Bone marrow (tissue), 2 donors: ENCODE data around the gene ZHX3.

Experiments
- DNase-seq, 2 donors: peaks; one replicate each; lab custom pipeline; 2025; lab: John Stamatoyannopoulos, UW

The ZHX3 gene

DNA sequence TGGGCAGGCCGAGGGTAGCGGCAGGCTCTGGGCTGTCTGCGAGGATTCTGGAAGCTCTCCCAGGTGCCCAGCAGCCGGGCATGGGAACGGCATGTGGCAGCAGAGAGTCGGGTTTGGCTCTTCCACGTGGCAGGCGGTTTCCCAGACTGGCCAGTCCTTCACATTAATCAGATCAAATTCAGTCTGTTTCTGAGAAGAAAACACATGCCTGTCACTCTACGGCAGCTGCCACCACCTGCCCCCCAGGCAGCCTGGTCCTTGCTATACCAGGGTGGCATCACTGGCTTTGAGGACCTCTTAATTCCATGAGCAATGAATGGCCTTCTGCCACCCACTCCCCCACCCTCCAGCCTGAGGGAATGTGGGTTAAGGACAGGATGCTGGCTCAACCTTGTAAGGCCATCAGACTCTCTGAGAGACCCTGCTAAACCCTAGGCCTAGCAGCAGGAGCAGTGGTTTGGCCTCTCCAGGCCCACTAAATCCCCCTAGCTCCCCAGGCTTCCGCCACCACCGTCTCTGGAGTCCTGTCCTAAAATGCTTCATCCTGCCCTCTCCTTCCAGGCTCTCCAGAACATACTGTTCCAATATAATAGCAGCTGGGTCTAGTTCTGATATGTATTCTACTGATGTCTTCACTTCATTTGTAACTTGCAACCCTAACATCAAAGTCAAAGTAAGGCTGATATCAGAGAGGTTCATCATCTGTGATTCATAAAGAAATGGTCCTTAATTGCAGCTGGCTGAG is 132.3 kb downstream of the ZHX3 start:
- DNase-seq = no peak

DNA sequence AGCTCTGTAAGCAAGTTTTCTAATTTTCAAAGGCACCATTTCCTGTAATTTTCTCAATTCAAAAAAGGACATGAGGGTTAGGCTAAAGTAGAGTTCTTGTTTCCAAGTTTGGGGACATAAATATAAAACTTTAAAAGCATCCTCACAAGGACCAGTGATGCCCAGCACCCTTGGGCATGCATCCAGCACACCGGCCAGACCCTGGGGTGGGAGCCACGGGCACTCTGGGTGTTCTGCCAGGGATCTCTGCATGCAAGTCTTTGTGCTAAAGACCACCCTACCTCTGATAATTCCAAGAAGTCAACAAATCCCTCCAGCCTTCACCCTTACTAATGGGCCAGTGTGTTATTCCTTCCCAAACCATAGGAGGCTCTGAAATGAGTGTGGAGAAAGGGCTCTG is 133.7 kb downstream of the ZHX3 start:
- DNase-seq = no peak

DNA sequence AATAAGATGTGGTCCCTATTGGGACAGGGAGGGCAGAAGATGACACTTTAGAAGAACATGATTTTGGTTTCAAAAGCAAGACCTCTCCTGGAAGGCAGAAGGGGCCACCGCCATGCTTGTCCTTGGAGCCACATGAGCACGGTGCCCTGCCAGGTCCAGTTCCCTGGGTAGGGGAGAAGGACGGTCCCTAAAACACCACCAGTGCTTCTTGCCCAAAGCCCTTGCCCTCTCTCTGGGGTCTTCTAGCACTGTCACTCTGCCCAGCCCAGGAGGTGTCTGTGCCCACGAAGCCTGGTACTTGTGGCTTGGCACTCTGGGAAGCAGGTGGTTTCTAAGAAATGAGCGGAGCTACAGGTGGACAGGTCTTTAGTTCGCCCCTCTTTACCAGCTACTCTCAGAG is 134.1 kb downstream of the ZHX3 start:
- no peak for DNase-seq

DNA sequence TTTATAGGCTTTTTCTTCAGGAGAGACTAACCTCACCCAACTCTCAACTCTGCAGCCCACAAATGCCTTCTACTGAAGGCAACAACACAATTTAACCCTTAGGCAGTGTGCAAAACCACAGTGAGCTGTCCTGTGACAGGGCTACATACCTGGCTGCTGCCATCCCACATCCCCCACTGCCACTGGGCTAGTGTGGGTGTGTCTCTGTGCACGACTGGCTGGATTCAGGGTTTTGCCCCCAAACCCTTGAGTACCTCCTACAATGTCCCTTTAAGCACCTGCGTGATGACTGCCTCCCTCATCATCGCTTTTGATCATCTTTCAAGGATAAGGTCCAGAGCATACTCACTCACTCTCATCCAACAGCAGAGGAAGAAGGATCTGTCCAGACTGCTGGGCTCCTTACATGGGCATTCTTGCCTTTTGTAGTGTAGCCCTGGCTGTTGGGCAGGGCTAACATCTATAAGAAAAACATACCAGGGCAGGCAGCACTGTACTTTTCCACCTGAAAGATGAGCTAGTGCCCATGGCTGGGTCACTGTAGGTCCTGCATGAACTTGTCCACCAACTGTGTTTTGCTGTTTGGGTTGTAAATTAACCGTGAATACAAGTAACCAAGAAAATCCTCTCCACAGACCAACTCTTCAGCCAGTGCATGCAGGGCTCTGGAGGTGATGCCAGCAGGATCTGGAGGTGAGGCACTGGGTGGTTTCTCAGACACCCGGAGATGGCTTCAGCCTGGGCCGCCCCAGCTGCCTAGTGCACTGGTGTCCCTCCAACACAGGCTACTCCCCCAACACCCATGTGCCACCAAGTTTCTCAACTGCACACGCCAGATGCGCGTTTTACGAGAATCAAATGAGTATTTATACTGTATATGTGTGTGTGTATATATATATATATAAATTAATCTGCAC is 135.0 kb downstream of the ZHX3 start:
- DNase-seq = no peak

DNA sequence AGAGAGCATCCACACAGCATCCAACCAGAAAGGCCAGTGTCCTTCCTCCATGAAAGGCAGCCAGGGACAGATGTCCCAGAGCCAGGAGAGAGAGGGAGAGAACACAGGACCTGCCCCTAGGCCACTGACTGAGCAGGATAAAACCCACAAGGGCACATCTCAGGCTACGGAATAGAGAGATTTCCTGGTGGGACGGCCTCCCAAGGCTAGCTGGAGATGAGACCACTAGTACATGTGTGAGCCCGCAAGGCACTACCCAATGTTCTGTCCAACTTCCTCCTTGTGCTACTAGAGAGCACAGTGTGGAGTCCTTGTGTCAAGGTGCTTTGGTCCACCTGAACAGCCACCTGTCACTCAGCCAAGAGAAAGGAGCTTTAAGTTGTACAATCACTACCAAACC is 136.0 kb downstream of the ZHX3 start:
- DNase-seq = no peak

DNA sequence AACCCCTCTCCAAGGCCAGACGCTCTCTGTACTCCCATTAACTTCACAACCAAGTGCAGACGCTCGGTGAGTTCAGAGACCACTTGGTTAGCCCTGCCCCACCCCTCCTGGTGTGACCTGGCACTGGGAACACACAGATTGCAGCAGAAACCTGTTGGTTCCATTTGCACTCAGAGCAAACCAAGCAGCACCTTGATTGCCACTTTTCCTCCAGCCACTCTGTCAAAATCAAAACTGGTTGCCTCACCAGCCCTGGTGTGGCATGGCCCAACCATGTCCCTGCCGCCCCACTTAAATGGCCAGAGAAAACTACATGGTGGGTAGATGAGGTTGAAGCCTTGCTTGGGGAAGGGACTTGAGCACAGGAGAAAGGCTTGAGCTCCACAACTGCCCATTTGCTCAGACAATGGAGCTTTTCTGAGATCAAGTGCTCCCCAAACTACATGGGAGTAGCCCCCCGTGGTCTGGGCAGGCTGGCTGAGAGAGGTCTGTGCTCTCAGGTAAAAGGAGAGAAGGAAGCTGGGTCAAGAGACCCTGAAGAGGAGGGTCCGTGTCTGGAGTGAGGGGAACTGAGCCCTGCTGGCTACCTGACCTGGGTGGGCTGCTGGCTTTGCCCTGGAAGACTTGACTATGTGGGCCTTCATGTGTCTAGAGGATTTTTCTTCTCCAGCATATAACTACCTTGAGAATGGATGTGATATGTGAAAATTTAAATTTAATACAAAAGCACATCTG is 136.8 kb downstream of the ZHX3 start:
- no peak for DNase-seq

DNA sequence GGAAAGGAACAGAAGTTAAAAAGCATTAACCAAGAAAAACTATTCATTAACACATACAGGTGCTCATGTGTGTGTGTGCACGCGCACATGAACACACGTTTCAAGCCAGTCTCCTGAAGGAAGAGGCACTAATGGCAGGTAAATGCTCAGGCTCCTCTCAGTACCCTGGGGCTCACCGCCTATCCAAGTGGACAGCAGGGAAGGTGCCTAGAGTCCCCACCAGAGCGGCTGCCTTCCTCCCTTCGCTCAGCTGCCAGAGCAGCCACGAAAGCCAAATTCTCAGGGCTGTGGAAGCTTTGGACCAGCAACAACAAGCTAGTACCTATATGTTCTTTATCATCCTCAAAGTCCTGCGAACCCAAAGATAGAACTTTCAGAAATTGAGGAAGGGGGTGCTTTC is 137.6 kb downstream of the ZHX3 start:
- no peak for DNase-seq

DNA sequence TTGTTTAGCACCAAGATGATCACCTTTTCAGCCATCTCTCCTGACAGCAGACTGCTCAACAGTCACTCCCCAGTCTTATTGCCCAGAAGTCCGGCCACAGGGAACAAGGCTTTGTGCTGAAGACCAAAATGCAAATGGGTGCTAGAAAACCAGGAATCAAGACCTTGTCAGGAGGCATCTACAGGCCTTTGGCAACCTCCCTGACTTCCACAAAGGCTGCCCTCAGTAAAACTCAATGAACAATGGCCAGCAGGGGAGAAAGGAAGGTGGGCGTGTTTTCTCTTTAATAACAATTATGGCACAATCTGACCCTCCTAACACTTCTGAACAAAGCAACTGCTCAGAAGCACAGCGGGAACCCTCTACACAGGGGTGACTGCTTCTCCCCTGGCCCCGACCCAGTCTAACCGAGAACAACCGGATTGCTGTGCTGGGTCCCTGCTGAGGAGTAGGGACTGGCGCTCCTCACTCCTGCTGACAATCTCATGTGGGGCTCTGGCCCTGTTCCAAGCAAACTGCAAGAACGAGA is 138.6 kb downstream of the ZHX3 start:
- DNase-seq = no peak

DNA sequence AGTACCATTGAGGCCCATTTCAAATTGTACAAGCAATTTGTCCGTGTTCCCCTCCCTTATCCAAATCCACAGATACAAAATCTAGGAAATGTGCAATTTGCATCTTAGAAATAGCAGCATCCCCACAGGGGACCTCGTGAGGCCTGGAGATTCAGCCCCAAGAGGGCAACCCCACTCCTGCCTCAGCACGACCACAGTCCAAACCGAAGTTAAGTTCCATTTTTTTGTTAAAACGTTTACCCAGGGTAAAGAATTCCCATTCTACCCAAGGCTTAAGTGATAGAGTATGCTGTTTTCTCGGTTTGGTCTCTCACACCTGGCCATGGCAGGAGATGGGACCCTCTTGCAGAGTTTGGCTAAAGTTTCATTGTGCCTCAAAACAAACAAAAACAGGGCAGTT is 139.0 kb downstream of the ZHX3 start:
- no peak for DNase-seq

DNA sequence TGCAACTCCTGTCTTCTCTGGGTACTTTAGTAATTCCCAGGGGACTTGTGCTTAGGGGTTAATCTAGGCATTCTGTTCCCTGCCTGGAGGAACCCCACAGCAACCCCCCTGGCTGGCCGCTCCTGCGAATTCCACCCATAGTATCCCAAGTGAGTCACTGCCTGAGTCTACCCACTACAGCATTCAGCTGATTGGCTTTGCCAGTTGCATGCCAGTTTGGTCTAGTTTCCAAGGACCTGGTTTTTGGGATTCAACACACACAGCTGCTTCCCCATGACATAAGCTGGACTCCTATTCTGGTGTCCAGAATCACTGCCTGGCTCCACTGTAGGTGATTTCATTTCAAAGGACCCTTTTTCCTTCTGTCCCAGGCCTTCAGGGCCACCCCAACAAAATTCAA is 139.9 kb downstream of the ZHX3 start:
- DNase-seq = no peak

DNA sequence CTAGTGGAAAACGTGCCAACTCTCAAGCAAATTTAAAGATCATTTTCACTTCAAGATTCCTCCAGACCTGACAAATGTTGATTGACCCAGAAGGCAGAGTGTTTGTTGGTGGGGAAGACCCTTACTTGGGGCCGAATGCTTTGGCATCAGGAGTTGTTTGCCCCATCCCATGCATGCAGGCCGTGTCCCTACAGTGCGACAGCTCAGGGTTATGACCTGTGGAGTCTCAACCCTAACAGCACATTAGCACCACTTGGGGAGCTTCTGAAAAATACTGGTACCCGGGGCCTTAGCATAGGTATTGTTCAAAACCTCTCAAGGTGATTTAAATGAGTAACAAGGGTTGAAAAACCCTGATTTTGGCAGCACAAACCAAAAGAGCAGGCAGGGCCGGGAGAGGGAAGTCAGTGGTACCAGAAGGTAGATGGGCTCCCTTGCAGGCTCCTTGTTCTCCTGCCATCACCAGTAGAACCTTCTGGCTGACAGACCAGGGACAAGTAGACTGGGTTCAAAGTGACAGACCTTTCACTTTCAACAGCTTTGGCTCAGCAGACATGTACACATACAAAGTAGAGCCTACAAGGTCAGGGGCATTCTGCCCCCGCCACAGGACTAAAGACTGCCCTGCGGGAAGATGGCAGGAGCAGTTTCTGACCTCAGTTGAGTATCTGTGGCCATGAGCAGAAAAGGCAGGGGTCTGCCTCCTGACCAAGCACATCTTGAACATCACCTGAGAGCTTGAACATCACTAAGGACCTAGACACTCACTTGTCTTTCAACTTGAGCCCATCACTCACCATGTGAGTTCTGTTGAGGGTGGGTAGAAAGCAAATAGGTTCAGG is 140.6 kb downstream of the ZHX3 start:
- no peak for DNase-seq

DNA sequence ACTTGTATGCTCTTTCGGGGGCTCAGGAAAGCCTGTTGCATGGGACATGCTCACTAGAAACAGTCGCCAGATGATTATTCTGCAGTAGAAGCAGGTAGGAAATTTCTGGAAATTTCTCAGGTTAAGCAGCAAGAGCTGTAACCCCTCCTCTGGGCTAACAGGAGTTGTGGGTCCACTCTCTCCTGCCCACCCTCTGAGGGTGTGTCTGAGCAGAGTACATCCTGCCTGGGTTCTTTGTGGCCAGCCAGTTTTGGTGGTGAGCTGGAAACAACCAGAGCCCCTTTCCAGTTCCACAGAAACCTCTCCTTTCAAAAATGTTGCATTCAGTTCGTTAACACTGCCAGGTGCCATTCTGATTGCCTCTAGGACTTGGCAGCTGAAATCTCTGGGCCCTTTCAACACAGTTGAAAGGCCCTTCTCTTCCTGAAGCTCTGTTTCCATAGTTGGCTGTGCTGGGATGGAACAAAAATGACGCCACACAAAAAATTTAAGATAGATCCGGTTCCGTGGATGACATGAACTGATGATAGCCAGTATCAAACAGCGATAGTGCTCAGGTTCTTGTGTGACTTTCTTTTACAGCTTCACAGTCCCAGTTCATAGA is 141.7 kb downstream of the ZHX3 start:
- DNase-seq = no peak

DNA sequence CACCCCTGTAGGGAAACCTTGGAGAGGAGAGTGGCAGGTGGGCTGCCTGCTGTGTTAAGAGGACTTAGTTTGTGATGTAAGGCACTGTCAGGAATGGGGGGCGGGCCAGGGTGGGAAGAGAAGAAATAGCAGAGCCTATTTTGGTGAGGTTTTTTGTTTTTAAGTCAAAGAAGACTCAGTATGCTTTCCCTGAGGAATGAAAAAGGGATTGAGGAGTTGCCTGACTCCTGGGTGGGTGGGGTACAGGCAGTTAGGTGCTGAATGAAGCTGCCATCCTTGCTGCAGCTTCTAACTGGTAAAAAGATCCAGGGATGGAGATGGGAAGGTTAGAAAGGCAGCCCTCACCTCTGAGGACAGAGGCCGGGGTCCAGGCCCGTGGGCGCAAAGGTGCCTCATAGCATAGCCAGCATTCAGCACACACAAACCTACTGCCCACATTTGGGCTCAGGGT is 142.3 kb downstream of the ZHX3 start:
- no peak for DNase-seq

DNA sequence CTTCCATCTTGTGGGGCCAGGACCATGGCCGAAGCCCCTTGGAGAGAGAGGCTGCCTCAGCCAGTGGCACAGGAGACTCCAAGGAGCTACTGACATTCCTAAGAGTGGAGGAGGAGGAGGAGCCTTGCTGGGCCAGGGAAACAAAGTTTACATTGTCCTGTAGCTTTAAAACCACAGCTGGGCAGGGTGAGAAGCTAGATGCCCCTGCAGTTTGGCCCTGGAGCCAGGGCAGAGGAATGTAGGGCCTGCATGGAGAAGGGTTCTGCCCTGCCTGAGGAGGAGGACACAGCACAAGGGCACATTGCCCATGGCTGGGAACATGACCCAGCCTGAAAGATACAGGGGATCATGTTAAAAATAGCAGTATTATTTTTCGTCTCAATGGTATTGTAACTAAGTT is 142.7 kb downstream of the ZHX3 start:
- DNase-seq = no peak

DNA sequence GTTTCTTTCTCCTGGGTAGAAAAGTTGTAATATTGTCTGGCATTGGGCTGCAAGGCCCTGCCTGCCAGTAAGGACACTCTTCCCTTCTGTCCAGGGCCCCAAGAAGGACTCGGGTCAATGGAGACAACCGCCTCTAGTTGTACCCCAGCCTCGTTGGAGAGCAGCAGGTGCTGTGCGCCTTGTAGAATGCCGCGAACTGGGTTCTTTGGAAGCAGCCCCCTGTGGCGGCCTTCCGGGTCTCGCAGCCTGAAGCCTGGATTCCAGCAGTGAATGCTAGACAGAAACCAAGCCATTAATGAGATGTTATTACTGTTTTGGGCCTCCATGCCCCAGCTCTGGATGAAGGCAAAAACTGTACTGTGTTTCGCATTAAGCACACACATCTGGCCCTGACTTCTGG is 143.2 kb downstream of the ZHX3 start:
- DNase-seq = no peak

DNA sequence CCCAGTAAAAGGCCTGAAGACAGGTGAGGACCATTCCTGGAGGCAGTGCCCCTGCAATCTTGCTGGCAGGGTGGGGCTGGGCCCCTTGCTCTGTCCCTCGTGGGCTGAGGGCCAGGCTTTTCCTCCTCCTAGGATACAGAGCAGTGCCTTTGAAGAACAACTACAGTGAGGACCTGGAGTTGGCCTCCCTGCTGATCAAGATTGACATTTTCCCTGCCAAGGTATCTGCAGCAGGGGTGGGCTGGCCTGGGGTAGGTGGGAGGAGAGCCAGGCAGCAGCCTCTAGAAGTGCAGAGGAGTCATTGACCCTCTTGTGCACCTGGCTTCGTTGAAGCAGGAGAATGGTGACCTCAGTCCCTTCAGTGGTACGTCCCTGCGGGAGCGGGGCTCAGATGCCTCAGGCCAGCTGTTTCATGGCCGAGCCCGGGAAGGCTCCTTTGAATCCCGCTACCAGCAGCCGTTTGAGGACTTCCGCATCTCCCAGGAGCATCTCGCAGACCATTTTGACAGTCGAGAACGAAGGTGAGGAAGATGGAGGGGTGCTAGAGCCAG is 143.7 kb downstream of the ZHX3 start:
- DNase-seq = no peak

DNA sequence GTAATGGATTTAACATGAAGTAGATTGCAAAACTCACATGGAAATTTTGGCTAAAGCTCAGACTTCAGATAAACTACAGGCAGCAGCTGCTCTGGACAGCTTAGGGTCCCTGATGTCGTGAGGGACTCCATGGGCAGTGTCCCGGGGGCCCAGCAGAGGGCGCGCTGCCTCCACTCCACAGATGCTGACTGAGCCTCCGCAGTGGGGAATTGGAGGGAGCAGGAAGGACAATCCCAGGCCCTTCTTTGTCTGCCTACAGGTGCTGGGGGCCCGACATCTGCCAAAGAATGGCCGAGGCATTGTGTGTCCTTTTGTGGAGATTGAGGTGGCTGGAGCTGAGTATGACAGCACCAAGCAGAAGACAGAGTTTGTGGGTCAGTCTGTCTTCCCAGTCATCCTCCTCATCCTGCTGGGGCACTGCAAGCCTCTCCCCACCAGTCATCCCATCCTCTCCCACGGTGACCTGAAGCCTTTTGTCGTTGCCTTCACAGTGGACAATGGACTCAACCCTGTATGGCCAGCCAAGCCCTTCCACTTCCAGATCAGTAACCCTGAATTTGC is 144.3 kb downstream of the ZHX3 start:
- DNase-seq = peak; percentile 49 to 67

DNA sequence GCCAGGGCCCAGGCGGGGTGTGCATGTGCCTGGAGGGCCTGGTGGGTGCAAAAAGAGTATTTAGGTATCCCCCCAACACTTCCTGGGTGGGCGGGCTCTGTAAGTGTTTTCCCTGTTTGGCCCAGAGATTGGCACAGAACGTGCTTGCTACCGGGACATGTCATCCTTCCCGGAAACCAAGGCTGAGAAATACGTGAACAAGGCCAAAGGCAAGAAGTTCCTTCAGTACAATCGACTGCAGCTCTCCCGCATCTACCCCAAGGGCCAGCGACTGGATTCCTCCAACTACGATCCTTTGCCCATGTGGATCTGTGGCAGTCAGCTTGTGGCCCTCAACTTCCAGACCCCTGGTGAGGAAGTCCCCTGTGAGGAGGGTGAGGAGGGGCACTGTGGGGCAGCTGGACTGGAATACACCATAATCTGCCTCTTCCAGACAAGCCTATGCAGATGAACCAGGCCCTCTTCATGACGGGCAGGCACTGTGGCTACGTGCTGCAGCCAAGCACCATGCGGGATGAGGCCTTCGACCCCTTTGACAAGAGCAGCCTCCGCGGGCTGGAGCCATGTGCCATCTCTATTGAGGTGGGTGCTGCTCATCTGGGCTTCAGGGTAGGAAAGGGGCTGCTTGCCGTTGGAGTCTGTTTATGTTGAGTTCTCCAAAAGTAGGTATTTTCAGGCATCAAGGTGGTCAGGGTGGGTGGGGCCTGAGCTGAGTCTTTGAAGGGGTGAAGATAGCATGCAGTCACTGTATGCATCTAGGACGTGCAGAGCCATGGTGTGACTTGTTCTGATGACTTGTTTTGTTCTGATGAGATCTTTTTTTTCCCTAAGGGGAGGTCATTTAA is 145.0 kb downstream of the ZHX3 start:
- DNase-seq = no peak

DNA sequence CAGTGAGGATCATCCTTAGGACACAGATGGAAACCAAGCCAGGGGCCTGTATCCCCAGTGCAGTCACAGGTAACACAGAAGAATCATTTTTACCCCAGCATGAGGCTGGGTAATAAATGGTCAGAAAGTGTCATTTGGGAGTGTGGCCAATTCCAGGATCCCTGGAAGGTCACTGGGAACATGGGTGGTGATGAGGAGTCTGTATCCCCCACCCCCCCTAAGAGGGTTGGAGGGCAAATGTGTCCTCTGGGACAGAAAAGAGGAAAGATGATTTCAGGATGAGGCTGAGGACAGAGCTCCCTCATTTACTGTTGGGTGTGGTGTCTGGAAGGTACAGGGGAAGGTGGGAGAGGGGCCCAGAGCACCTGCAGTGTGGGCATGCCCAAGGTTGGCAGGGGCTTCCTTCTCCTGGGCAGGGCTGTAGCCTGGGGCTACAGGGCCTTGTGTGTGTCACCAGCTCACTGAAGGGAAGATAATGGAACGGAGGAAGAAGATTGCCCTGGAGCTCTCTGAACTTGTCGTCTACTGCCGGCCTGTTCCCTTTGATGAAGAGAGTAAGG is 145.7 kb downstream of the ZHX3 start:
- no peak for DNase-seq
